H1 (cell line): Measurements from ENCODE around the gene TMEM151A. TPM values are rescaled to one million over a fixed set of nuclear protein-coding genes. Genes with fewer than 3 reads are reported as not detected.

ENCODE experiments used
- CREB1 ChIP-seq: IDR thresholded peaks from 2 replicates; pipeline ENCODE4 v1.6.1; 2012; ENCODE audit warnings: inconsistent platforms
- JUND ChIP-seq: IDR thresholded peaks from 2 replicates; pipeline ENCODE4 v1.6.1; 2011; ENCODE audit warnings: mild to moderate bottlenecking, improper control_type of control experiment, low read length
- PHF8 ChIP-seq: fragments of 200-600 bp; sonication (generic); conservative IDR thresholded peaks from 2 replicates; pipeline ENCODE4 v1.7.1; 2012; ENCODE audit warnings: low read depth, mild to moderate bottlenecking, inconsistent platforms, low read length, moderate library complexity
- POLR2A ChIP-seq, 2 experiments: IDR thresholded peaks; 1 replicate in 1 of 2; 2 replicates in 1 of 2; pipeline ENCODE4 v1.6.1; 2011; ENCODE audit warnings: low read depth in 2 of 2, low read length in 2 of 2, mild to moderate bottlenecking in 2 of 2; ENCODE audit errors: control extremely low read depth in 1 of 2
- POU5F1 ChIP-seq: IDR thresholded peaks from 2 replicates; pipeline ENCODE4 v1.6.1; 2011; ENCODE audit warnings: low read depth, mild to moderate bottlenecking, low read length, moderate library complexity
- SIX5 ChIP-seq: IDR thresholded peaks from 2 replicates; pipeline ENCODE4 v1.6.1; 2011; ENCODE audit warnings: mild to moderate bottlenecking, low read depth, low read length
- SP1 ChIP-seq: IDR thresholded peaks from 2 replicates; pipeline ENCODE4 v1.6.1; 2011; ENCODE audit warnings: low read depth, low read length
- TAF1 ChIP-seq: IDR thresholded peaks from 2 replicates; pipeline ENCODE4 v1.6.1; 2011; ENCODE audit warnings: mild to moderate bottlenecking, low read depth, low read length
- TBP ChIP-seq: IDR thresholded peaks from 2 replicates; pipeline ENCODE4 v1.6.1; 2011; ENCODE audit warnings: low read depth, low read length, improper control_type of control experiment
- YY1 ChIP-seq: IDR thresholded peaks from 2 replicates; pipeline ENCODE4 v1.6.1; 2011; ENCODE audit warnings: low read depth, mild to moderate bottlenecking, low read length
- polyA plus RNA-seq, 7 experiments: library from polyadenylated mRNA; depleted of rRNA in 3 of 7; stranded (reverse) in 5 of 7; unstranded in 2 of 7; fragments of >200 nt in 5 of 7; fragments of 200-250 nt in 2 of 7; gene quantifications; 1 replicate in 5 of 7; 2 replicates in 1 of 7; 4 replicates in 1 of 7; pipeline versions ENCODE4 v1.2.1 to v1.2.3, GENCODE V29; 2011 to 2013; ENCODE audit warnings: missing spikeins in 2 of 7, mixed read lengths in 2 of 7
- total RNA-seq: library from RNA; stranded (reverse); fragmentation: NEBNext Ultra II Directional; extraction: Animal tissue kit (Norgen Biotek cat#: 25700); gene quantifications from 2 replicates; pipeline ENCODE4 v1.2.1, GENCODE V29; 2021

Gene TMEM151A
- total and polyA plus RNA-seq, 2 of the 8 experiments (the other 6 are each of a cell fraction or from before 2014, with no cell fraction given) = 3.2 TPM

- TF ChIP-seq CREB1 (peak; percentile 59; the same call in 1 of the 2 replicates), JUND (no peak), TAF1 (peak; percentile 65), SP1 (0 out of 2 replicates have a peak, but pooled peaks have one; percentile 38), POU5F1 (no peak), TBP (peak; percentile 10; the same call in 1 of the 2 replicates), SIX5 (peak; percentile 82), YY1 (peak; percentile 95), PHF8 (peak; percentile 85; the same call in 1 of the 2 replicates), POLR2A (IDR thresholded peaks at IDR 0.05; ENCODE audit: control extremely low read depth in 1 of 2, low read depth in 2 of 2, low read length in 2 of 2) (peak in 1 of 2 experiments; percentile 85; a peak in 2 of 3 replicates)
Measured at GRCh38 chr11:66268244-66268951, 23.3 kb upstream of the TMEM151A start, which contains the start of gene RAB1B (continued).
